ENCODE results near the gene ARPC4. TPM values are rescaled to one million over a fixed set of nuclear protein-coding genes. Genes with fewer than 3 reads are reported as not detected.

ARPC4 gene
- polyA plus RNA-seq, 1 experiment, result 200 TPM

GRCh38 chr3:9747267-9747666 is 45.6 kb upstream of the ARPC4 start:
- Histone ChIP-seq H3K27ac (ENCODE audit: low read depth, low read length) (no peak overlapping the region), H3K4me3 (ENCODE audit: low read depth, low read length) (no peak overlapping the region), H3K27me3 (ENCODE audit: control insufficient read depth, insufficient read depth, low read length) (no peaks in the 10 kb centered on the region), H3K9me3 (ENCODE audit: control insufficient read depth, insufficient read depth, low read length) (no peaks in the 10 kb centered on the region)
- no peak for DNase-seq (ENCODE audit: low read depth, low spot score)
- ChIA-PET CTCF (no interaction called here), POLR2A (interaction anchor here (0.7 kb wide), 1 partner anchor 26 kb away, joined by 3 read pairs; no protein-coding TSS in a partner anchor)
- TF ChIP-seq CTCF (IDR thresholded peaks at IDR 0.05; ENCODE audit: low read depth, low read length), result no peak

GRCh38 chr3:9748031-9748430 is 44.9 kb upstream of the ARPC4 start:
- Histone ChIP-seq H3K4me3 (ENCODE audit: low read depth, low read length) (no peak overlapping the region), H3K27me3 (ENCODE audit: control insufficient read depth, insufficient read depth, low read length) (no peaks in the 10 kb centered on the region), H3K27ac (ENCODE audit: low read depth, low read length) (no peak overlapping the region), H3K9me3 (ENCODE audit: control insufficient read depth, insufficient read depth, low read length) (no peaks in the 10 kb centered on the region)
- ChIA-PET CTCF (no interaction called here), POLR2A (no interaction called here)
- TF ChIP-seq CTCF (IDR thresholded peaks at IDR 0.05; ENCODE audit: low read depth, low read length), result no peak
- no peak for DNase-seq (ENCODE audit: low read depth, low spot score)

GRCh38 chr3:9749296-9749644 is 43.6 kb upstream of the ARPC4 start:
- Histone ChIP-seq H3K9me3 (ENCODE audit: control insufficient read depth, insufficient read depth, low read length) (no peaks in the 10 kb centered on the region), H3K27me3 (ENCODE audit: control insufficient read depth, insufficient read depth, low read length) (no peaks in the 10 kb centered on the region), H3K27ac (ENCODE audit: low read depth, low read length) (peak overlapping the region; percentile 96), H3K4me3 (ENCODE audit: low read depth, low read length) (peak overlapping the region; percentile 61)
- no peak for TF ChIP-seq CTCF (IDR thresholded peaks at IDR 0.05; ENCODE audit: low read depth, low read length)
- ChIA-PET POLR2A (interaction anchor here (0.9 to 1.8 kb wide), 8 partner anchors 8 to 386 kb away, joined by 4 to 14 read pairs (median 6); partner anchors contain the start of genes ARPC4, BRPF1, TADA3 and THUMPD3), CTCF (no interaction called here)
- no peak for DNase-seq (ENCODE audit: low read depth, low spot score)

- Histone ChIP-seq H3K27me3 (ENCODE audit: control insufficient read depth, insufficient read depth, low read length) (no peaks in the 10 kb centered on the region), H3K4me3 (ENCODE audit: low read depth, low read length) (peak within 1 kb of the TSS; percentile 86), H3K27ac (ENCODE audit: low read depth, low read length) (peak within 1 kb of the TSS; percentile 96), H3K9me3 (ENCODE audit: control insufficient read depth, insufficient read depth, low read length) (no peaks in the 10 kb centered on the region)
- no peak for TF ChIP-seq CTCF (IDR thresholded peaks at IDR 0.05; ENCODE audit: low read depth, low read length)
- POLR2A ChIA-PET, result interaction anchor here (0.6 to 1.8 kb wide), 12 partner anchors 9 to 387 kb away, joined by 3 to 14 read pairs (median 6); partner anchors contain the start of genes ARPC4, BRPF1, CAMK1 and TADA3
- CTCF ChIA-PET, result no interaction called here
- peak; percentile 96 for DNase-seq (ENCODE audit: low read depth, low spot score)
Measured at GRCh38 chr3:9749645-9750555, 43.0 kb upstream of the ARPC4 start, which contains the start of gene OGG1. OGG1 (plus strand) TSS chr3:9749952; CDS start chr3:9750287, 335 bp downstream.

All from AG04450 (cell line).